22Rv1 (cell line): Measurements from ENCODE around the gene CAVIN2.

Experiments
- H3K27ac ChIP-seq: fragments of 450-650 bp; 2 replicates; pipeline ENCODE4 v1.5.1; 2017
- CTCF ChIP-seq: fragments of 450-650 bp; IDR thresholded peaks from 2 replicates; pipeline ENCODE4 v1.5.1; 2017; ENCODE audit warnings: mild to moderate bottlenecking
- ZFX ChIP-seq: fragments of 450-650 bp; IDR thresholded peaks from 2 replicates; pipeline ENCODE4 v1.6.1; 2017; ENCODE audit warnings: antibody characterized with exemption, borderline replicate concordance

The CAVIN2 gene

DNA sequence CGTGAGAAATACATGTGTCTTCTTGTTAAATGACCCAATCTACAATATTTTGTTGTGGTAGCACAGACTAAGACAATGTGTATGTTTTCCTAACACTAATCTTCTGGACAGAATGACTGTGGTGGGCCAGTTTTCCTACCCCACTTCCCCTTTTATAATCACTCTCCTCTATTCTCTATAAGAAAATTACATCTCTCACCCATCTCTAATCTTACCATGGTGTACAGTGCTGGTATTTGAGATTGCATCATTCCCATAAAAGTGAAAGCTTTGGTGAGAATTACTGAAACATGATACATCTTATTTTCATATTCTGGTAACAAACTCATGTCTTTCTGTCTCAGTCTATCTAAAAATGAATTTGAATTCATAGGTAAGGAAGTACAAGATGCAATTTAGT is 40.5 kb downstream of the CAVIN2 start:
- TF ChIP-seq CTCF (no peak), ZFX (no peak)
- H3K27ac ChIP-seq: no peak overlapping the region

- TF ChIP-seq CTCF: no peak
- no peak for TF ChIP-seq ZFX
- no peak overlapping the region for H3K27ac ChIP-seq
Measured at GRCh38 chr2:191804766-191805165, 42.1 kb downstream of the CAVIN2 start.

- no peak overlapping the region for H3K27ac ChIP-seq
- TF ChIP-seq ZFX (no peak), CTCF (no peak)
Measured at GRCh38 chr2:191803007-191803406, 43.9 kb downstream of the CAVIN2 start.

GRCh38 chr2:191802180-191802579 is 44.7 kb downstream of the CAVIN2 start:
- H3K27ac ChIP-seq: no peak overlapping the region
- no peak for TF ChIP-seq CTCF
- TF ChIP-seq ZFX: no peak

- no peak overlapping the region for H3K27ac ChIP-seq
- no peak for TF ChIP-seq CTCF
- TF ChIP-seq ZFX: no peak
Measured at GRCh38 chr2:191800874-191801273, 46.0 kb downstream of the CAVIN2 start.

GRCh38 chr2:191799526-191799925 is 47.4 kb downstream of the CAVIN2 start:
- no peak overlapping the region for H3K27ac ChIP-seq
- TF ChIP-seq CTCF (no peak), ZFX (no peak)

- H3K27ac ChIP-seq: no peak overlapping the region
- TF ChIP-seq ZFX: no peak
- TF ChIP-seq CTCF: no peak
Measured at GRCh38 chr2:191797942-191798876, 48.7 kb downstream of the CAVIN2 start.
